Osteocyte (in vitro differentiated cells): ENCODE measurements around the gene SCNN1G. TPM values are rescaled to one million over a fixed set of nuclear protein-coding genes. Genes with fewer than 3 reads are reported as not detected.

Experiments used
- DNase-seq: peaks from one replicate; pipeline ENCODE4 v3.0.0; 2021; ENCODE audit warnings: mixed read lengths; ENCODE audit not compliant: unreplicated experiment; ENCODE audit errors: extremely low spot score
- H3K27ac Mint-ChIP-seq: one replicate; pipeline ENCODE4 v1.8.0; 2021; ENCODE audit warnings: mild to moderate bottlenecking, mixed read lengths; ENCODE audit not compliant: unreplicated experiment
- H3K27me3 Mint-ChIP-seq: one replicate; pipeline ENCODE4 v1.8.0; 2021; ENCODE audit warnings: mixed read lengths; ENCODE audit not compliant: unreplicated experiment
- H3K36me3 Mint-ChIP-seq: one replicate; pipeline ENCODE4 v1.8.0; 2021; ENCODE audit warnings: mixed read lengths; ENCODE audit not compliant: unreplicated experiment
- H3K4me1 Mint-ChIP-seq: one replicate; pipeline ENCODE4 v1.8.0; 2021; ENCODE audit warnings: mixed read lengths; ENCODE audit not compliant: unreplicated experiment
- H3K4me3 Mint-ChIP-seq: one replicate; pipeline ENCODE4 v1.8.0; 2021; ENCODE audit warnings: mild to moderate bottlenecking, moderate library complexity, mixed read lengths; ENCODE audit not compliant: unreplicated experiment
- H3K9me3 Mint-ChIP-seq: one replicate; pipeline ENCODE4 v1.8.0; 2021; ENCODE audit warnings: mixed read lengths; ENCODE audit not compliant: unreplicated experiment
- total RNA-seq: library from RNA; stranded (reverse); gene quantifications from 2 replicates; pipeline ENCODE4 v1.2.1, GENCODE V29; 2021
- TF ChIP-seq, protein P1 (sequence below): fragments of 200-600 bp; sonication (generic); IDR thresholded peaks from 2 replicates; pipeline ENCODE4 v1.5.0; 2021; ENCODE audit warnings: antibody characterized with exemption, mild to moderate bottlenecking, moderate library complexity

SCNN1G gene
- total RNA-seq, 1 donor from 2014 or later = not detected

GRCh38 chr16:23183543-23183862 lies 958 bp downstream of the SCNN1G start:
- Mint-ChIP-seq H3K27me3 (peaks cover 67% of the 10 kb centered on the region), H3K9me3 (no peaks in the 10 kb centered on the region), H3K27ac (no peak overlapping the region), H3K36me3 (no peaks in the 10 kb centered on the region), H3K4me3 (no peak overlapping the region), H3K4me1 (peaks cover 4% of the 10 kb centered on the region)
- DNase-seq = no peak
- TF ChIP-seq, protein P1, sequence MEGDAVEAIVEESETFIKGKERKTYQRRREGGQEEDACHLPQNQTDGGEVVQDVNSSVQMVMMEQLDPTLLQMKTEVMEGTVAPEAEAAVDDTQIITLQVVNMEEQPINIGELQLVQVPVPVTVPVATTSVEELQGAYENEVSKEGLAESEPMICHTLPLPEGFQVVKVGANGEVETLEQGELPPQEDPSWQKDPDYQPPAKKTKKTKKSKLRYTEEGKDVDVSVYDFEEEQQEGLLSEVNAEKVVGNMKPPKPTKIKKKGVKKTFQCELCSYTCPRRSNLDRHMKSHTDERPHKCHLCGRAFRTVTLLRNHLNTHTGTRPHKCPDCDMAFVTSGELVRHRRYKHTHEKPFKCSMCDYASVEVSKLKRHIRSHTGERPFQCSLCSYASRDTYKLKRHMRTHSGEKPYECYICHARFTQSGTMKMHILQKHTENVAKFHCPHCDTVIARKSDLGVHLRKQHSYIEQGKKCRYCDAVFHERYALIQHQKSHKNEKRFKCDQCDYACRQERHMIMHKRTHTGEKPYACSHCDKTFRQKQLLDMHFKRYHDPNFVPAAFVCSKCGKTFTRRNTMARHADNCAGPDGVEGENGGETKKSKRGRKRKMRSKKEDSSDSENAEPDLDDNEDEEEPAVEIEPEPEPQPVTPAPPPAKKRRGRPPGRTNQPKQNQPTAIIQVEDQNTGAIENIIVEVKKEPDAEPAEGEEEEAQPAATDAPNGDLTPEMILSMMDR = no peak

- H3K4me3 Mint-ChIP-seq = no peak overlapping the region
- TF ChIP-seq, protein P1 = no peak
- no peak for DNase-seq
- no peak overlapping the region for H3K27ac Mint-ChIP-seq
- no peaks in the 10 kb centered on the region for H3K36me3 Mint-ChIP-seq
- no peaks in the 10 kb centered on the region for H3K9me3 Mint-ChIP-seq
- H3K27me3 Mint-ChIP-seq = peaks cover 57% of the 10 kb centered on the region
- peaks cover 4% of the 10 kb centered on the region for H3K4me1 Mint-ChIP-seq
Measured at GRCh38 chr16:23185656-23186055, 3.1 kb downstream of the SCNN1G start.

- Mint-ChIP-seq H3K4me3 (no peak overlapping the region), H3K27ac (no peak overlapping the region), H3K27me3 (peaks cover 55% of the 10 kb centered on the region), H3K9me3 (no peaks in the 10 kb centered on the region), H3K4me1 (peaks cover 4% of the 10 kb centered on the region), H3K36me3 (no peaks in the 10 kb centered on the region)
- TF ChIP-seq, protein P1 = no peak
- DNase-seq = no peak
Measured at GRCh38 chr16:23186171-23186570, 3.6 kb downstream of the SCNN1G start.

DNA sequence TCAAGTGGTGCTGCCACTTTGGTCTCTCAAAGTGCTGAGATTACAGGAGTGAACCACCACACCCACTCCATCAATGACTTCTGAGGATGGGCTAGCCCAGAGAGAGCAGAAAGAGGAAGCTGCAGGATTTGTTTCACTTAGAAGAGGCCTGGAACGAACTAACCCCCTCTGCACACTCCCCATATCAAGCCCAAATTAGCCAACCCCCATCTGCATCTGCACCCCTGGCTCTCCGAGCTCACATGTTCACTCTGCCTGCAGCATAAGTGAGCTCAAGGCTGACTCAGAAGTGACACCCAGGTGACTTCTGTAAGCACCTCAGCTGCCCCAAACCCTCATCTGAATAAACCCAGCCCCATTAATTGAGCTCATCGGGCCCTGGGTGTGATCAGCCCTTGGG lies 4.8 kb downstream of the SCNN1G start:
- Mint-ChIP-seq H3K9me3 (no peaks in the 10 kb centered on the region), H3K4me1 (no peaks in the 10 kb centered on the region), H3K27ac (no peak overlapping the region), H3K27me3 (peaks cover 48% of the 10 kb centered on the region), H3K4me3 (no peak overlapping the region), H3K36me3 (no peaks in the 10 kb centered on the region)
- TF ChIP-seq, protein P1 = no peak
- DNase-seq = no peak

DNA sequence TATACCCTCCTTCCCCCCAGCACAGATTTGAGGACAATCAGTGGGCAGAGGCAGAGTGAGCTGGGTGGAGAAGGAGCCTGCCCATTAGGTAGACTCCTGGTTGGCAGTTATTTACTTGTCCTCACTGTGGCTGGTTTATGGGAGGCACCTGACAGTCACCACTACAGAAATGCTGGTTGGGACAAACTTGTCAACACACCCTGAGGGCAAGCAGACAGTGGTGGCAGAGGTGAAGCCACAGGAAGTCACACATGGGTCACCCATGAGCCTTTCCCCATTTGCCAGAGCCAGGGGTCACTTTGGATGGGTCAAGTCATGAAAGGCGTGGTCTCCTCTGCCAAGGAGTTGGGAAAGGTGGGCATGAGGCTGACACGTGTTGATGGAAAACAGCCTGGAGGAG lies 6.4 kb downstream of the SCNN1G start:
- H3K4me1 Mint-ChIP-seq = no peaks in the 10 kb centered on the region
- H3K9me3 Mint-ChIP-seq = no peaks in the 10 kb centered on the region
- H3K27me3 Mint-ChIP-seq = peaks cover 44% of the 10 kb centered on the region
- no peaks in the 10 kb centered on the region for H3K36me3 Mint-ChIP-seq
- TF ChIP-seq, protein P1 = no peak
- H3K27ac Mint-ChIP-seq = no peak overlapping the region
- no peak overlapping the region for H3K4me3 Mint-ChIP-seq
- DNase-seq = no peak
